ENCODE data around the gene NR4A3. TPM values are rescaled to one million over a fixed set of nuclear protein-coding genes. Genes with fewer than 3 reads are reported as not detected.

The NR4A3 gene
- total RNA-seq, 1 donor from 2014 or later = 0.13 TPM

GRCh38 chr9:99813739-99814138 lies 7.9 kb upstream of the NR4A3 start:
- ATAC-seq (no peak), DNase-seq (ENCODE audit: low spot score) (no peak)

- no peak for DNase-seq (ENCODE audit: low spot score)
- ATAC-seq = no peak
Measured at GRCh38 chr9:99814359-99814758, 7.3 kb upstream of the NR4A3 start.

- no peak for ATAC-seq
- no peak for DNase-seq (ENCODE audit: low spot score)
Measured at GRCh38 chr9:99816392-99816791, 5.3 kb upstream of the NR4A3 start.

GRCh38 chr9:99818500-99818899 lies 3.2 kb upstream of the NR4A3 start:
- no peak for DNase-seq (ENCODE audit: low spot score)
- no peak for ATAC-seq

GRCh38 chr9:99819123-99819855 lies 2.4 kb upstream of the NR4A3 start:
- DNase-seq (ENCODE audit: low spot score) (peak; percentile 90), ATAC-seq (peak; percentile 66)

- ATAC-seq = peak; percentile 72
Measured at GRCh38 chr9:99819856-99820684, 1.6 kb upstream of the NR4A3 start.

GRCh38 chr9:99820685-99821395 lies 845 bp upstream of the NR4A3 start:
- ATAC-seq (peak; percentile 22), DNase-seq (ENCODE audit: low spot score) (peak; percentile 88)

More at GRCh38 chr9:99819856-99820684, 1.6 kb upstream of the NR4A3 start:
- DNase-seq (ENCODE audit: low spot score) = peak; percentile 94

- no peak for ATAC-seq
- DNase-seq (ENCODE audit: low spot score) = peak; percentile 48
Measured at GRCh38 chr9:99822109-99822805, 572 bp downstream of the NR4A3 start.

- DNase-seq (ENCODE audit: low spot score) = peak; percentile 49
- no peak for ATAC-seq
Measured at GRCh38 chr9:99822806-99823591, 1.3 kb downstream of the NR4A3 start.

GRCh38 chr9:99823681-99824377 lies 2.1 kb downstream of the NR4A3 start:
- ATAC-seq (no peak), DNase-seq (ENCODE audit: low spot score) (peak; percentile 47)

- ATAC-seq (no peak), DNase-seq (ENCODE audit: low spot score) (no peak)
Measured at GRCh38 chr9:99824378-99825171, 2.9 kb downstream of the NR4A3 start.

GRCh38 chr9:99825172-99826046 lies 3.7 kb downstream of the NR4A3 start:
- ATAC-seq = no peak

GRCh38 chr9:99826579-99826978 lies 4.9 kb downstream of the NR4A3 start:
- ATAC-seq (no peak), DNase-seq (ENCODE audit: low spot score) (no peak)

More at GRCh38 chr9:99825172-99826046, 3.7 kb downstream of the NR4A3 start:
- no peak for DNase-seq (ENCODE audit: low spot score)

- DNase-seq (ENCODE audit: low spot score) (no peak), ATAC-seq (no peak)
Measured at GRCh38 chr9:99827244-99827643, 5.6 kb downstream of the NR4A3 start.

GRCh38 chr9:99828054-99828416 lies 6.3 kb downstream of the NR4A3 start:
- ATAC-seq = no peak
- no peak for DNase-seq (ENCODE audit: low spot score)

- DNase-seq (ENCODE audit: low spot score) (peak; percentile 66), ATAC-seq (peak; percentile 89)
Measured at GRCh38 chr9:99828417-99829176, 6.9 kb downstream of the NR4A3 start.
